Measurements from ENCODE around the gene CAPN8. TPM values are rescaled to one million over a fixed set of nuclear protein-coding genes. Genes with fewer than 3 reads are reported as not detected.

Gene CAPN8
- total RNA-seq, 1 experiment from 2014 or later, result 0.54 TPM

- TF ChIP-seq CTCF (IDR thresholded peaks at IDR 0.05 in 2 of 3, conservative IDR thresholded peaks at IDR 0.05 in 1 of 3; ENCODE audit: borderline replicate concordance in 1 of 3, insufficient read depth in 1 of 3, low read depth in 2 of 3, low read length in 2 of 3) (peak; percentile 60 to 97 (median 93)), RAD21 (IDR thresholded peaks at IDR 0.05; ENCODE audit: low read depth) (peak; percentile 76), MAX (IDR thresholded peaks at IDR 0.05) (no peak), EGR1 (IDR thresholded peaks at IDR 0.05; ENCODE audit: low read depth) (no peak), EZH2phosphoT487 (IDR thresholded peaks at IDR 0.05; ENCODE audit: borderline replicate concordance) (no peak)
Measured at GRCh38 chr1:223531742-223532341, 133.7 kb downstream of the CAPN8 start (continued).

GRCh38 chr1:223525957-223526356, 139.5 kb downstream of the CAPN8 start:
- DNase-seq (ENCODE audit: low read depth, low spot score) (no peak), ATAC-seq (no peak)
- no peak overlapping the region for H2AFZ ChIP-seq (ENCODE audit: low read depth, low read length, poor library complexity, severe bottlenecking)
- no TSS peak for BruUV-seq (replicated peaks)
- H3K9ac ChIP-seq (ENCODE audit: low read length), result no peak overlapping the region
- H3K79me2 ChIP-seq (ENCODE audit: insufficient read depth, low read length), result no peaks in the 10 kb centered on the region
- CTCF ChIA-PET, result no interaction called here
- H3K4me2 ChIP-seq (ENCODE audit: low read length), result no peak overlapping the region
- H3K9me2 ChIP-seq (ENCODE audit: insufficient read depth), result no peaks in the 10 kb centered on the region
- POLR2A ChIA-PET, result no interaction called here
- no peaks in the 10 kb centered on the region for H3K27me3 ChIP-seq (ENCODE audit: insufficient read depth, low read length)
- H3K9me3 ChIP-seq (ENCODE audit: control insufficient read depth in 1 of 2, insufficient read depth in 1 of 2, low read depth in 1 of 2, low read length in 2 of 2), result no peaks in the 10 kb centered on the region
- H3K4me1 ChIP-seq (ENCODE audit: control insufficient read depth in 1 of 2, insufficient read depth in 2 of 2, low read length in 2 of 2), result no peaks in the 10 kb centered on the region
- H3K36me3 ChIP-seq (ENCODE audit: control insufficient read depth in 1 of 2, insufficient read depth in 2 of 2, low read length in 2 of 2), result no peaks in the 10 kb centered on the region
- intact Hi-C loops (cut with micrococcal nuclease), result no loop called here
- no peaks in the 10 kb centered on the region for H4K20me1 ChIP-seq (ENCODE audit: insufficient read depth)
- TF ChIP-seq FOSL1 (IDR thresholded peaks at IDR 0.05; ENCODE audit: low read depth) (no peak), SP1 (IDR thresholded peaks at IDR 0.05; ENCODE audit: low read depth) (no peak), POLR2A (IDR thresholded peaks at IDR 0.05; ENCODE audit: borderline replicate concordance, extremely low read depth, insufficient read depth, insufficient read length) (no peak), SRF (IDR thresholded peaks at IDR 0.05; ENCODE audit: low read depth) (no peak), JUND (IDR thresholded peaks at IDR 0.05) (no peak), EZH2 (IDR thresholded peaks at IDR 0.05) (no peak)
- no peak overlapping the region for H3K27ac ChIP-seq (ENCODE audit: low read depth, low read length)
- H3K4me3 ChIP-seq (replicated peaks in 1 of 2; ENCODE audit: low read depth in 1 of 2, low read length in 2 of 2), result no peak overlapping the region
- RAD21 ChIA-PET (ENCODE audit: low non-redundant PET in 1 of 2, low total read pairs in 2 of 2, uncharacterized antibody in 2 of 2, unreplicated experiment in 2 of 2), result no interaction called here
